CD8-positive, alpha-beta memory T cell (primary cell): ENCODE results near the gene ERICH3. TPM values are rescaled to one million over a fixed set of nuclear protein-coding genes. Genes with fewer than 3 reads are reported as not detected.

Experiments
- CTCF ChIA-PET: fragments of 350-600 bp; sonication (Branson Sonifier 250); formaldehyde crosslinking; loops from one replicate; lab custom pipeline; 2021; ENCODE audit warnings: antibody characterized with exemption; lab: Charles Lee
- POLR2A ChIA-PET: fragments of 350-600 bp; sonication (Branson Sonifier 250); formaldehyde crosslinking; loops from one replicate; lab custom pipeline; 2021; ENCODE audit warnings: antibody characterized with exemption; lab: Charles Lee
- DNase-seq, 5 donors: peaks; one replicate each; pipeline versions ENCODE4 v3.0.0 to v3.0.0-alpha.2; 2020 to 2022; ENCODE audit warnings: mixed read lengths in 1 of 5
- H3K27ac ChIP-seq: one replicate; pipeline ENCODE4 v1.7.0; 2013; ENCODE audit warnings: low read depth, mild to moderate bottlenecking, low read length, moderate library complexity
- H3K27me3 ChIP-seq: 2 replicates; pipeline ENCODE4 v1.7.0; 2013; ENCODE audit warnings: low read length, mild to moderate bottlenecking; ENCODE audit not compliant: insufficient read depth, poor library complexity, severe bottlenecking
- H3K36me3 ChIP-seq: 2 replicates; pipeline ENCODE4 v1.7.0; 2013; ENCODE audit warnings: mild to moderate bottlenecking, low read length, moderate library complexity; ENCODE audit not compliant: insufficient read depth
- H3K4me1 ChIP-seq: 2 replicates; pipeline ENCODE4 v1.7.0; 2013; ENCODE audit warnings: mild to moderate bottlenecking, low read length, moderate library complexity; ENCODE audit not compliant: insufficient read depth
- H3K4me3 ChIP-seq: 2 replicates; pipeline ENCODE4 v1.7.0; 2013; ENCODE audit warnings: mild to moderate bottlenecking, low read length
- H3K9me3 ChIP-seq: 2 replicates; pipeline ENCODE4 v1.7.0; 2013; ENCODE audit warnings: mild to moderate bottlenecking, low read length
- H3K27ac Mint-ChIP-seq, 8 donors: one replicate each; pipeline ENCODE4 v1.8.0; 2020 to 2021; ENCODE audit warnings: mixed read lengths in 8 of 8, mild to moderate bottlenecking in 6 of 8, inconsistent platforms in 3 of 8, moderate library complexity in 3 of 8
- H3K27me3 Mint-ChIP-seq, 2 donors: one replicate each; pipeline ENCODE4 v1.8.0; 2020 to 2021; ENCODE audit warnings: mixed read lengths in 2 of 2, mild to moderate bottlenecking in 1 of 2, moderate library complexity in 1 of 2
- H3K36me3 Mint-ChIP-seq, 3 donors: one replicate each; pipeline ENCODE4 v1.8.0; 2020 to 2021; ENCODE audit warnings: mixed read lengths in 3 of 3, inconsistent platforms in 1 of 3, mild to moderate bottlenecking in 1 of 3
- H3K4me1 Mint-ChIP-seq, 3 donors: one replicate each; pipeline ENCODE4 v1.8.0; 2020 to 2021; ENCODE audit warnings: mixed read lengths in 3 of 3, inconsistent platforms in 1 of 3, mild to moderate bottlenecking in 1 of 3
- H3K4me3 Mint-ChIP-seq, 7 donors: one replicate each; pipeline ENCODE4 v1.8.0; 2020 to 2021; ENCODE audit warnings: mixed read lengths in 7 of 7, mild to moderate bottlenecking in 6 of 7, moderate library complexity in 4 of 7, inconsistent platforms in 2 of 7
- H3K9me3 Mint-ChIP-seq, 5 donors: one replicate each; pipeline ENCODE4 v1.8.0; 2020 to 2022; ENCODE audit warnings: mixed read lengths in 5 of 5, mild to moderate bottlenecking in 3 of 5, moderate library complexity in 2 of 5, inconsistent platforms in 1 of 5
- polyA plus RNA-seq: library from polyadenylated mRNA; unstranded; fragments of 300-500 nt; fragmentation: Illumina TruSeq; gene quantifications from one replicate; pipeline ENCODE4 v1.2.3, GENCODE V29; 2021
- total RNA-seq, 2 experiments: library from RNA; stranded (reverse); gene quantifications; one replicate each; pipeline ENCODE4 v1.2.3, GENCODE V29; 2021

ERICH3 gene
- total and polyA plus RNA-seq, 3 experiments from 2014 or later = not detected

DNA sequence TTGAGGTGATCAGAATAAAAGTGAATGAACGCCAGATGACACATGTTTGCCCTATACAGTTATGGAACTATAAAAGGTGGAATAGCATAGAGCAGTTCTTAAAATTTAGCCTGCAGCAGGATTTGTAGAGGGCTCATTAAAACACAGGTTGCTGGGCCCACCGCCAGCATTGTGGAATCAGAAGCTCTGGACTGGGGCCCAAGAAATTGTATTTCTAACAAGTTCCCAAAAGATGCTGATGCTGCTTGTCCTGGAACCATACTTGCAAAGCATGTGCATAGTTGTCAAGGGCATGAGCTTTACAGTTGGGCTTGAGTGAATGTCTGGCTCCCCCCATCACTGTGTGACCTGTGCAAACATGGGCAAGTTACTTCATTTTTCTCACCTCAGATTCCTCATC, 123.7 kb downstream of the ERICH3 start:
- Histone ChIP-seq H3K4me1 (no peaks in the 10 kb centered on the region), H3K27ac (no peak overlapping the region), H3K4me3 (no peak overlapping the region), H3K36me3 (no peaks in the 10 kb centered on the region), H3K27me3 (no peaks in the 10 kb centered on the region), H3K9me3 (no peaks in the 10 kb centered on the region)
- no peaks in the 10 kb centered on the region for H3K36me3 Mint-ChIP-seq
- CTCF ChIA-PET = no interaction called here
- H3K4me1 Mint-ChIP-seq = no peaks in the 10 kb centered on the region
- H3K27me3 Mint-ChIP-seq = peaks cover 2 to 12% of the 10 kb centered on the region in 2 donors
- DNase-seq = no peak
- H3K4me3 Mint-ChIP-seq = no peak overlapping the region
- POLR2A ChIA-PET = no interaction called here
- H3K9me3 Mint-ChIP-seq = peaks cover 0 to 2% (median 0%) of the 10 kb centered on the region in 5 donors
- no peak overlapping the region for H3K27ac Mint-ChIP-seq

DNA sequence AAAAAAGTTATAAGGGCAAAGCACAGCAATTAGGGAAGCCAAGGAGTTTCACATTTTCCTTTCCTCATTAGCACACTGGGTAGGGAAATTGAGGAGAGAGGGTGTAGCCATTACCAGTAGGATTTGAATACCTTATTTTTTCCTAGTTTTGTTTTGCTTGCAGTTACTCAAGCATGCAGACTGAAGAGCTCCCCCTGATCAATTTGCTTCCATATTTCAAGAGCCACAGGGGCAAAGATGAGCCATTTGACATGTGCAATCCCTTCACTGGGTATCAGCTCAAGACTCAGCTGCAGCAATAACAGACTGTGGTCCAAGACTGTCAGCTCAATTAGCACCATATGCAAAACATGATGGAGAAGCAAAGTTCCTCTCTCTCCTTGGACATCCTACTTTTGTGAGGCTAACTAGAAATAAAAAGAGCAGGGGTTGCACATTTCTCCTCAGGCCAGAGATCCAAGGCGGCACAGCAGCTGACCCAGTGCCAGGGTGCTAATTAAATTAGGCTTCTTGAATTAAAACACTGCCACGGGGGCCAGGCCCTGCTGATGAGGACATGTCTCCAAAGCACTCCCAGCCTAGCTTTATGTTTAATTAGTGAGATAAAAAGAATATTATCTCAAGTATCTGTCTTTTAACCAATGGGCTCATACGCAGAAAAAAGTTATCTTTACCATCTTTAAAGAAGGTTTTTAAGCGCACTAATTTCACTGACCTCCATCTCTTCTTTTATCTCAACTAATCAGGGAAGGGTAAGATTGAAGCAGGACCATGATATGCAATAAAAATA, 124.4 kb downstream of the ERICH3 start:
- Mint-ChIP-seq H3K27me3 (peaks cover 0 to 10% of the 10 kb centered on the region in 2 donors), H3K4me3 (no peak overlapping the region), H3K9me3 (peaks cover 0 to 2% (median 0%) of the 10 kb centered on the region in 5 donors), H3K36me3 (no peaks in the 10 kb centered on the region), H3K4me1 (no peaks in the 10 kb centered on the region), H3K27ac (no peak overlapping the region)
- Histone ChIP-seq H3K27me3 (no peaks in the 10 kb centered on the region), H3K36me3 (no peaks in the 10 kb centered on the region), H3K4me1 (no peaks in the 10 kb centered on the region), H3K4me3 (no peak overlapping the region), H3K27ac (no peak overlapping the region), H3K9me3 (no peaks in the 10 kb centered on the region)
- CTCF ChIA-PET = no interaction called here
- POLR2A ChIA-PET = no interaction called here
- no peak for DNase-seq

DNA sequence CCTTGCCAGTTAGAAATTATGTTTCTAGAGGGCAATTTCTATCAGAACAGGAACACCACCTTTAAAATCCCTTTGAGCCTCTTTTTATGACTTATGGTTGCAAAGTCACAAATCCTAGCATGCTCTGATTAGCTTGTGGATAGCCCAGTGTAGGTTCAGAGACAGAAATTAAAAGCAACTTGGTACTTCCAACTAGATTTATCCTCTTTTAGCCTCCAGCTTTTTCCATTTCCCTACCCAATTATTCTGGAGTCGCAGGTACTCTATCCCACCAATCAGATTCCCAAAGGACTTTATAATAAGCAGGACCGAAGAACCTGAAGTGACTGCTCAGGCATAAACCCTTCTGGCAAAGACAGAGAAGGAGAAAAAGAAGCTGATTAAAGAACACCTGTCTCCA, 127.8 kb downstream of the ERICH3 start:
- ChIA-PET POLR2A (no interaction called here), CTCF (interaction anchor here (0.6 kb wide), 1 partner anchor 41 kb away, joined by 4 read pairs; no protein-coding TSS in a partner anchor)
- no peak overlapping the region for H3K4me3 ChIP-seq
- Mint-ChIP-seq H3K4me3 (no peak overlapping the region), H3K27me3 (peaks cover 2 to 6% of the 10 kb centered on the region in 2 donors), H3K4me1 (no peaks in the 10 kb centered on the region), H3K36me3 (no peaks in the 10 kb centered on the region), H3K27ac (no peak overlapping the region), H3K9me3 (peaks cover 0 to 2% (median 0%) of the 10 kb centered on the region in 5 donors)
- no peak overlapping the region for H3K27ac ChIP-seq
- H3K36me3 ChIP-seq = no peaks in the 10 kb centered on the region
- H3K4me1 ChIP-seq = no peaks in the 10 kb centered on the region
- no peak for DNase-seq
- no peaks in the 10 kb centered on the region for H3K27me3 ChIP-seq
- H3K9me3 ChIP-seq = no peaks in the 10 kb centered on the region

DNA sequence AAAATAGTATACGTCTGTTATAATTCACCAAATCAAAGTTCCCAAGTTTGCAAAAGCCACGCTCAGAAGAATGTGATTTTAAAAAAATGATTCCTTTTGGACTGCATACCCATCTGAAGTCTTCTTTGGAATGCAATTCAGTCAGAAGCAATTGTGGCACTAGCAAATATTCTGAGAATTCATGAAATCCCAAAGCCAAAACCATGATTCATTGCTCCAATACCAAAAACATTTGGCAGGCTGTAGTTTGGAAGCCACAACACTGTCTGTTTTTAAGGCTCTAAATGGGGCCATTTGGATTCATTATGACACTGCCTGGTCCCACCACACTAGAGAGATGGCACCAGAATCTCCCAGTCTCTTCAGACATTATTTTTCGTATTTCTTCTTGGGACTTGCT, 139.4 kb downstream of the ERICH3 start:
- no peaks in the 10 kb centered on the region for H3K27me3 ChIP-seq
- no peaks in the 10 kb centered on the region for H3K9me3 ChIP-seq
- no peaks in the 10 kb centered on the region for H3K36me3 Mint-ChIP-seq
- no peak overlapping the region for H3K4me3 Mint-ChIP-seq
- ChIA-PET POLR2A (no interaction called here), CTCF (no interaction called here)
- DNase-seq = no peak
- no peaks in the 10 kb centered on the region for H3K9me3 Mint-ChIP-seq
- H3K27ac ChIP-seq = no peak overlapping the region
- no peak overlapping the region for H3K4me3 ChIP-seq
- no peaks in the 10 kb centered on the region for H3K36me3 ChIP-seq
- peaks cover 0 to 2% of the 10 kb centered on the region in 2 donors for H3K27me3 Mint-ChIP-seq
- H3K4me1 ChIP-seq = no peaks in the 10 kb centered on the region
- no peaks in the 10 kb centered on the region for H3K4me1 Mint-ChIP-seq
- no peak overlapping the region for H3K27ac Mint-ChIP-seq

DNA sequence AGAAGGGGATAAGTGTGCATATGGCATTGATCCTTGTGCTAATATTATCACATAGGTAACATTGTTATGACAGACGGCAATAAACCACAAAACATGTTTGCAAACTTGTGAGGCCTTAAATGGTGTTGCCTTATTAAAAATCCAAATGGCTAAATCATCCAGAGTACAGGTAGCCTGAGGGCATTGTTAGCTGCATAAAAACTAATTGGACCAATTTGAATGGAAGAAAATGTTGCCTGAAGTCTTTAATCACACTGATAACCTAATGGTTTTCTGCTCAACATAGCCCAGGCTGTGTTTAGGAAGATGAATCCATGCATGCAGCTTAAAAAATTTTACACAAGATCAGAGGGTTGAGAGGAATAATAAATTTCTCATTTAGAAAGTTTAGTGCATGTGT, 141.8 kb downstream of the ERICH3 start:
- H3K4me3 Mint-ChIP-seq = no peak overlapping the region

DNA sequence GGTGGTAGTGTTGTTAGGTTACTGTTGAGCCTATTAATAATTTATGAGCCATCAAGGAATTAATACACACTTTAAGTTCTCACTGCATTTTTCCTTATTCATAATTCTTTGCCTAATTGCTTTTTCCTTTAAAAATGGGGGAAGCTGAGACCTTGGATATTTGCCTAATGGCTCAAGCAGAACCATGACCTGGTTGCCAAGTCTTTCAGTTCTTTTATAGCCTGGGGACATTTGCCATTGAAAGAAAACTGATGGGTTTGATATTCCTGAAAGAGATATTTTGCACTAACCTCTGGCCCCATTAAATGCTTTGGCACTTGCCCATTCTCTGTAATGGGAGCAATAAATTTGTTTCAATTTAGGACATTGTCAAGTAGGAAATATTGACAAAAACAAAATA, 142.7 kb downstream of the ERICH3 start:
- DNase-seq = no peak
- no peaks in the 10 kb centered on the region for H3K36me3 Mint-ChIP-seq
- peaks cover 0 to 1% of the 10 kb centered on the region in 2 donors for H3K27me3 Mint-ChIP-seq
- Histone ChIP-seq H3K4me1 (no peaks in the 10 kb centered on the region), H3K27me3 (no peaks in the 10 kb centered on the region), H3K27ac (no peak overlapping the region), H3K36me3 (no peaks in the 10 kb centered on the region), H3K4me3 (no peak overlapping the region), H3K9me3 (no peaks in the 10 kb centered on the region)
- no peaks in the 10 kb centered on the region for H3K9me3 Mint-ChIP-seq
- H3K4me3 Mint-ChIP-seq = no peak overlapping the region
- ChIA-PET CTCF (no interaction called here), POLR2A (no interaction called here)
- no peaks in the 10 kb centered on the region for H3K4me1 Mint-ChIP-seq
- no peak overlapping the region for H3K27ac Mint-ChIP-seq

More for the DNA sequence above, 141.8 kb downstream of the ERICH3 start:
- H3K27me3 Mint-ChIP-seq = peaks cover 0 to 1% of the 10 kb centered on the region in 2 donors
- Histone ChIP-seq H3K9me3 (no peaks in the 10 kb centered on the region), H3K36me3 (no peaks in the 10 kb centered on the region), H3K4me3 (no peak overlapping the region), H3K4me1 (no peaks in the 10 kb centered on the region), H3K27me3 (no peaks in the 10 kb centered on the region), H3K27ac (no peak overlapping the region)
- no peak overlapping the region for H3K27ac Mint-ChIP-seq
- ChIA-PET POLR2A (no interaction called here), CTCF (no interaction called here)
- H3K9me3 Mint-ChIP-seq = no peaks in the 10 kb centered on the region
- DNase-seq = no peak
- H3K4me1 Mint-ChIP-seq = no peaks in the 10 kb centered on the region
- no peaks in the 10 kb centered on the region for H3K36me3 Mint-ChIP-seq

DNA sequence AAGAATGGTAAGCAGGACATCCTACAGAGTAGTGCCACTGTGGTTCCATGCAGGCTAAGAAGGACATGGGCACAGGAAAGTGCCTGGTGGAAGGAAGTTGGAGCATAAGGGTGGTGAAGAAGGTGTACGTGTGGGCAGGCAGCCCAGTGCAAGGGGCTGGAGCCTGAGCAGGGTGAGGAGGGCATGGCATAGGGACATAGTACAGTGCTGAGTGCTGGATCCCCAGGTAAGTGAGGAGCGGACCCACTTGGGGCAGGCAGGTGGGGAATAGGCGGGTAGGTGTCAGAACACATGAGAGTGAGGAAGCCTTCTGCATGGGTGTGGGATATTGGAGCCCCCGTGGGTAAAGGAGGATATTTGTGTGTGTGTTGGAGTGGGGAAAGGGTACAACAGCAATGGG, 145.5 kb downstream of the ERICH3 start:
- H3K36me3 ChIP-seq = no peaks in the 10 kb centered on the region
- Mint-ChIP-seq H3K4me3 (no peak overlapping the region), H3K4me1 (no peaks in the 10 kb centered on the region), H3K27me3 (peaks cover 0 to 4% of the 10 kb centered on the region in 2 donors), H3K27ac (no peak overlapping the region), H3K9me3 (no peaks in the 10 kb centered on the region), H3K36me3 (no peaks in the 10 kb centered on the region)
- no peaks in the 10 kb centered on the region for H3K27me3 ChIP-seq
- POLR2A ChIA-PET = no interaction called here
- H3K4me3 ChIP-seq = no peak overlapping the region
- no peak overlapping the region for H3K27ac ChIP-seq
- no peak for DNase-seq
- H3K4me1 ChIP-seq = no peaks in the 10 kb centered on the region
- no peaks in the 10 kb centered on the region for H3K9me3 ChIP-seq
- CTCF ChIA-PET = no interaction called here

DNA sequence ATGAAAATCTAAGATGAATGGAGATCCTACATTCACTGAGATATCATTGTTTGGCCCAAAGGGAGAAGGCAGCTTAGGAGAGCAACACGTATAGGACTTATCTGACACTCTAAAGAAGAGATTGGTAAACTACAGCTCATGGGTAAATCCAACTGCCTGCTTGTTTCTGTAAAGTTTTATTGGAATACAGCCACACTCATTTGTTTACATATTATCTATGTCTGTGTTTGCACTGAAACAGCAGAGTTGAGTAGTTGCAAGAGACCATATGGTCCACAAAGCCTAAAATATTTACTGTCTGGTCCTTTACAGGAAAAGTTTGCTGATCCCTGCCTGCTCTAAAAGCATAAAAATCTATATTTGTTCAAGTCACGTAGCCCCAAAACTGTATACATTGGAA, 146.9 kb downstream of the ERICH3 start:
- no peaks in the 10 kb centered on the region for H3K4me1 Mint-ChIP-seq
- Histone ChIP-seq H3K27ac (no peak overlapping the region), H3K9me3 (no peaks in the 10 kb centered on the region), H3K36me3 (no peaks in the 10 kb centered on the region), H3K4me3 (no peak overlapping the region), H3K27me3 (no peaks in the 10 kb centered on the region), H3K4me1 (no peaks in the 10 kb centered on the region)
- no peaks in the 10 kb centered on the region for H3K9me3 Mint-ChIP-seq
- H3K36me3 Mint-ChIP-seq = no peaks in the 10 kb centered on the region
- ChIA-PET POLR2A (no interaction called here), CTCF (no interaction called here)
- H3K27ac Mint-ChIP-seq = no peak overlapping the region
- DNase-seq = no peak
- H3K4me3 Mint-ChIP-seq = no peak overlapping the region
- H3K27me3 Mint-ChIP-seq = peaks cover 4% of the 10 kb centered on the region in 2 donors
